AG09309 (cell line): Measurements from ENCODE around the gene FAM76A.

Source experiments
- DNase-seq: peaks from one replicate; pipeline ENCODE4 v3.0.0-alpha.2; 2010; ENCODE audit warnings: low read depth
- H3K4me3 ChIP-seq: 2 replicates; pipeline ENCODE4 v1.5.1; 2011; ENCODE audit warnings: mild to moderate bottlenecking, low read depth, low read length, moderate library complexity; ENCODE audit not compliant: control insufficient read depth
- CTCF ChIP-seq: IDR thresholded peaks from 2 replicates; pipeline ENCODE4 v1.5.1; 2011; ENCODE audit warnings: mild to moderate bottlenecking, low read depth, low read length, inconsistent platforms; ENCODE audit not compliant: insufficient read depth, control insufficient read depth; ENCODE audit errors: missing control alignments

The FAM76A gene

GRCh38 chr1:27726173-27727044 lies 648 bp downstream of the FAM76A start:
- DNase-seq = no peak
- no peak for TF ChIP-seq CTCF
- peak overlapping the region; percentile 84 for H3K4me3 ChIP-seq

- no peak for DNase-seq
Observed at GRCh38 chr1:27727126-27727525, 1.4 kb downstream of the FAM76A start.

GRCh38 chr1:27736252-27736651 lies 10.5 kb downstream of the FAM76A start:
- DNase-seq = no peak
- TF ChIP-seq CTCF = no peak
- H3K4me3 ChIP-seq = no peak overlapping the region

More at GRCh38 chr1:27727126-27727525, 1.4 kb downstream of the FAM76A start:
- no peak overlapping the region; the same call in 1 of the 2 replicates for H3K4me3 ChIP-seq
- TF ChIP-seq CTCF = no peak

- no peak for DNase-seq
- TF ChIP-seq CTCF = no peak
Observed at GRCh38 chr1:27741121-27741520, 15.4 kb downstream of the FAM76A start.

GRCh38 chr1:27744556-27744955 lies 18.8 kb downstream of the FAM76A start:
- DNase-seq = no peak
- H3K4me3 ChIP-seq = no peak overlapping the region
- TF ChIP-seq CTCF = no peak

More at GRCh38 chr1:27741121-27741520, 15.4 kb downstream of the FAM76A start:
- H3K4me3 ChIP-seq = no peak overlapping the region

- DNase-seq = no peak
- TF ChIP-seq CTCF = no peak
- no peak overlapping the region for H3K4me3 ChIP-seq
Observed at GRCh38 chr1:27745466-27745865, 19.7 kb downstream of the FAM76A start.
